Measurements from ENCODE around the gene SND1. TPM values are rescaled to one million over a fixed set of nuclear protein-coding genes. Genes with fewer than 3 reads are reported as not detected.

Gene SND1
- total RNA-seq, 1 donor = 80.2 TPM

GRCh38 chr7:127798769-127799372 is 146.9 kb downstream of the SND1 start:
- Histone ChIP-seq H3K9me3 (ENCODE audit: low read depth, low read length) (no peaks in the 10 kb centered on the region), H3K27me3 (ENCODE audit: insufficient read depth, low read length) (no peaks in the 10 kb centered on the region), H3K4me1 (ENCODE audit: insufficient read depth, low read length) (peaks cover 16% of the 10 kb centered on the region), H3K4me3 (ENCODE audit: low read length) (no peak overlapping the region)

DNA sequence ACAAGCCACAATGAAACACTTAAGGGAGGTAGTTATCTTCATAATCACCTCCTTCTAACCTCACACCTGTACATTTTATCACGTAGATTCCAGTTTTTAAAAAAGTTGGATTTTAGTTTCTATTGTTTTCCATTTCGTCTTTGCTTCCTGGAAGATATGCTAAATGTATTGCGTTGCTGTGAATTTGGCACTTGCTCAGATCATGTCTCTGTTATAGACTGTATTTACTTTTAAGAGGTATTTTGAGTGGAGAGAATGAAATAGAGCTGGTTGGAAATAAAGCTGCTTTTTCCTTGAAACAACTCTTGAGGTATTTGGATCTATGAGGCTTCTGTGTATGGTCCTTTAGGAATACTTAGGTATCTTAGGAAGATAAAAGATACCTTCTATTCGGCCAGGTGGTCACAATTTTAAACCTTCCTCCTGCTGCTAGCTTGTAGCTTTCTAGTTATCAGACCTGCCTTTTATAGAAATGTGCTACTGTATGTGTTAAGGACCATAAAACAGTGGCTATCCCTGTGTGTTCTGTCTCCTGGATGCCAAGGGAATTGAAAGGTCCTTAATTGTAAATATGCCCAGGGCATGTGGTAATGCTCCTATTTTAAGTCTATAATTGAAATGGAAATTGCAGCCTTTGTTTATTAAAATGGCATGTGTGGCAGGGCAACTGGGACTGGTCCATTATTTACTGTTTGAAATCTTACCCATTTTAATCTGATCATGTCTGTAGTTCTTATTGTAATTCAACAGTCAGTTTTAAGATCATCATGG is 147.7 kb downstream of the SND1 start:
- Histone ChIP-seq H3K4me3 (ENCODE audit: low read length) (no peak overlapping the region), H3K4me1 (ENCODE audit: insufficient read depth, low read length) (peaks cover 8% of the 10 kb centered on the region), H3K9me3 (ENCODE audit: low read depth, low read length) (no peaks in the 10 kb centered on the region), H3K27me3 (ENCODE audit: insufficient read depth, low read length) (no peaks in the 10 kb centered on the region)

- Histone ChIP-seq H3K9me3 (ENCODE audit: low read depth, low read length) (no peaks in the 10 kb centered on the region), H3K4me1 (ENCODE audit: insufficient read depth, low read length) (peaks cover 4% of the 10 kb centered on the region), H3K27me3 (ENCODE audit: insufficient read depth, low read length) (no peaks in the 10 kb centered on the region), H3K4me3 (ENCODE audit: low read length) (no peak overlapping the region)
Observed at GRCh38 chr7:127802845-127803244, 150.9 kb downstream of the SND1 start.

DNA sequence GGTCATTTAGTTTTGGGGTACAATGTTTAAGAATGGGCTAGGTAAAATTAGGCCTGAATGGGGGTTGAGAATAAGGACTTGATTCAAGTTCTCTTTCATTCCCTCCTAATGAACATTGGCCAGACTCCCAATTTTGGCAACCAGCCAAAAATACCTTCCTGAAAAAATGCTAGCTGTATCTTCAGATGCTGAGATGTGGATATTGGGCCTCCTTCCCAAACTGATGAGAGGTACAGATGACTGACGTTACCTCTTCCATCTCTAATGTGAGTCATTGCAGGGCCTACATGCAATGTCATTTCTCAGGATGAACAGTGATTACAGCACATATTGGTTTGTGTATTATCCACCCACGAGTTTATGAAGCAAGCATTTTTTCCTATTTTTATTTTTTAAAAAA is 151.6 kb downstream of the SND1 start:
- no peak overlapping the region for H3K4me3 ChIP-seq (ENCODE audit: low read length)
- H3K9me3 ChIP-seq (ENCODE audit: low read depth, low read length) = no peaks in the 10 kb centered on the region
- H3K4me1 ChIP-seq (ENCODE audit: insufficient read depth, low read length) = no peaks in the 10 kb centered on the region
- H3K27me3 ChIP-seq (ENCODE audit: insufficient read depth, low read length) = no peaks in the 10 kb centered on the region

GRCh38 chr7:127807340-127807739 is 155.3 kb downstream of the SND1 start:
- no peaks in the 10 kb centered on the region for H3K27me3 ChIP-seq (ENCODE audit: insufficient read depth, low read length)
- no peak overlapping the region for H3K4me3 ChIP-seq (ENCODE audit: low read length)
- H3K9me3 ChIP-seq (ENCODE audit: low read depth, low read length) = no peaks in the 10 kb centered on the region
- H3K4me1 ChIP-seq (ENCODE audit: insufficient read depth, low read length) = no peaks in the 10 kb centered on the region

GRCh38 chr7:127807829-127808228 is 155.8 kb downstream of the SND1 start:
- no peak overlapping the region for H3K4me3 ChIP-seq (ENCODE audit: low read length)
- no peaks in the 10 kb centered on the region for H3K4me1 ChIP-seq (ENCODE audit: insufficient read depth, low read length)
- no peaks in the 10 kb centered on the region for H3K27me3 ChIP-seq (ENCODE audit: insufficient read depth, low read length)
- no peaks in the 10 kb centered on the region for H3K9me3 ChIP-seq (ENCODE audit: low read depth, low read length)

DNA sequence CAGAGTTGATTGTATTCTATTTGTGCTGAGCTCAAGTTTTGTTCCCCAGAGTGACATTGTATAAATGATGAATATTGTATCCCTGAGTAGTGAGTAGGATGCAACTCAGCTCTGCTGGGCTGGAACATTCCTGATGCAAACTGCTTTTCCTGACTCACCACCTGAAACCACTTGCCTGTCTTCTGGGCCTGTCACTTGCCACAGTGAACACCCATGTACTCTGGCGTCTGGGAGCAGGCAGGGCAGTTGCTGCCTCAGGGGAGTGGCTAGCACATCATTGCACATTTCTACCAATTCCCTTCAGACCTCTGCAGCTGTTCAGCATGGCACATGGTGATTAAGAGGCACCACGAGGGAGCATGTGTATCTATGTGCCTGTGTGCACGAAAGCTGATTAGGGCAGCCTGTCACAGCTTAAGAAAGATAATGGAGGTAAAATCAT is 157.3 kb downstream of the SND1 start:
- Histone ChIP-seq H3K9me3 (ENCODE audit: low read depth, low read length) (no peaks in the 10 kb centered on the region), H3K4me1 (ENCODE audit: insufficient read depth, low read length) (no peaks in the 10 kb centered on the region), H3K27me3 (ENCODE audit: insufficient read depth, low read length) (no peaks in the 10 kb centered on the region), H3K4me3 (ENCODE audit: low read length) (no peak overlapping the region)

DNA sequence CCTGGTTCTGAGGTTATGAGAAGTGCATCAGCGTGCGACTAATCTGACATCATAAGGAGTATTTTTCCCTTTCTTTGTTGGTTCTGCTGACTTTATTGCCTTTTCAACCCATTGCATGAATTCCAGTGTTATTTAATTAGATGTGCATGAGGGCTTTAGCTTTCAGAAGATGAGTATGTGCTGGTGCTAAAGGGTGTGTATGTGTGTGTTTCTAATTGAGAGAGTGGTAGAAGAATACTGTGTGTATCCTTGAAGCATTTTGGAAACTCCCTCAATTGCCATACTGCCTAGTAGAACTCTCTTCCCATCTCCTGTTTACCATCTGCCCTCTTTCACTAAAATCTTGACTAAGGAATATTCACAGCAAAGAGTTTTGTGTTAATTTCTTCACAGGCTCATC is 158.1 kb downstream of the SND1 start:
- Histone ChIP-seq H3K27me3 (ENCODE audit: insufficient read depth, low read length) (no peaks in the 10 kb centered on the region), H3K9me3 (ENCODE audit: low read depth, low read length) (no peaks in the 10 kb centered on the region), H3K4me3 (ENCODE audit: low read length) (no peak overlapping the region), H3K4me1 (ENCODE audit: insufficient read depth, low read length) (no peaks in the 10 kb centered on the region)

DNA sequence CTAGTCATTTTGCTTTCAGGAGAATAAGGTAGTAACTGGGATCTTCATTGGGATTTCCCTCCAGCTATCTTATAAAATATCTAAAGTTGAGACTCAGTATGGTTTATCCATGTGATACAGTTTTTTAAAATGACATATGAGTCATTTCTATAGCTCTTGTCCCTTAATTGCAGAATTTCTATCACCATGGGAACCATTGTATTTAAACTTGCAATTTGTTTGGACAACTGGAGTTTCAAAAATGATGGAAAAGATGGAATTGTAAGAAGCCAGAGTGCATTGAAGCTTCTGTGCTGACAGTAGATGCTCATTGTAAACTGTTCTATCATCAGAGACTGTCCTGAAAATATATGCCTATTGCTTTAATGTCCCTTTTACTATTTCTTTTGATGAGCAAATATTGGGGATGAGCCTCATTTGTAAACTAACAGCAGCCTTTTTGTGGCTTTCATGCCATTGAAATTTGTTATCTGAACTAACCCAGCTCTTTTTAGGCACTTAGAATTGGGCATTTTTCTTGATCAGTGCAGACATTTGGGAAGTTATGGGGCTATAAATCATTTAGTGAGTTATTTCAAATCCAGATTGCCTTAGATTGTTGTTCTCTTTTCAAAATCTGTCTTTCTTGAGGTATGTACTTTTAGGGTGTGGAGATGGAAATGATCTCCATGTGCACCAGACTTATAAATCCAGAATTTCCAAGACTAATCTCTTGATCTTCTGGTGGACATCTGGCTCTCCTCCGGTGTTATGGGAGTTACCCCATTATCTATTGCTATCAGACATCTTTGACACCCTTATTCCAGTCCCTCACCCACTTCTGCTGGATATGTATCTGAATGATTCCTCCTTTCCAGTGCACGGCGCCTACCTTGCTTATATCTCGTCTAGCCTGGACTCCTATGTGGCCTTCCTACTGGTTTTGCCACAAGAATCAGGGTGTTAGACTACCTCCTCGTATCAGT is 159.0 kb downstream of the SND1 start:
- Histone ChIP-seq H3K4me3 (ENCODE audit: low read length) (no peak overlapping the region), H3K4me1 (ENCODE audit: insufficient read depth, low read length) (no peaks in the 10 kb centered on the region), H3K9me3 (ENCODE audit: low read depth, low read length) (no peaks in the 10 kb centered on the region), H3K27me3 (ENCODE audit: insufficient read depth, low read length) (no peaks in the 10 kb centered on the region)

GRCh38 chr7:127812540-127812939 is 160.5 kb downstream of the SND1 start:
- H3K4me3 ChIP-seq (ENCODE audit: low read length) = no peak overlapping the region
- H3K4me1 ChIP-seq (ENCODE audit: insufficient read depth, low read length) = no peaks in the 10 kb centered on the region
- H3K9me3 ChIP-seq (ENCODE audit: low read depth, low read length) = no peaks in the 10 kb centered on the region
- no peaks in the 10 kb centered on the region for H3K27me3 ChIP-seq (ENCODE audit: insufficient read depth, low read length)

DNA sequence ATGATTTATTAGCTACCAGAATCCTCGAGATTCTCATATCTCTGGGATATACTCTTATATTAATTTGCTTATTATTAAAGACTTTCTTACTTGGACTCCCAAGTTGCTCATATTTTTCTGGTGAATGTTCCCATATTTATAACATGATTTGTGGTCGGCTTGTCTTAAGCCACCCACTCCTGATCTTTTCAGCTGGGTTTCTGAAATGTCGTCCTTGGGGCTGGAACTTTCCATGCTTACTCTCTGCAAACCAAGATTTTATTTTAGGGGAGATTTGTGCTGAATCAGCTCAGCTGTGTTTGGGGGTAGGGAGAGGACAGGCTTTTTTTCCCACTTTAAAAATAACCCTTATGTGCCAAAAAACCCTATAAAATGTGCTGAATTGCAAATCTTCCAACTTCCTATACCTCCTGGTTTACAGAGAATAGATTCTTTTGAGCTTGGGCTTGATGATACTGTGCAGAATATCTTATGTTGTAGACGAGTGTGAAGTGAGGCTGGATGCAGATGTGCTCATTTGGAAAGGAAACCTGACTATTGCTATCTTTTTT is 162.1 kb downstream of the SND1 start:
- Histone ChIP-seq H3K4me3 (ENCODE audit: low read length) (no peak overlapping the region), H3K4me1 (ENCODE audit: insufficient read depth, low read length) (no peaks in the 10 kb centered on the region), H3K27me3 (ENCODE audit: insufficient read depth, low read length) (no peaks in the 10 kb centered on the region), H3K9me3 (ENCODE audit: low read depth, low read length) (no peaks in the 10 kb centered on the region)

DNA sequence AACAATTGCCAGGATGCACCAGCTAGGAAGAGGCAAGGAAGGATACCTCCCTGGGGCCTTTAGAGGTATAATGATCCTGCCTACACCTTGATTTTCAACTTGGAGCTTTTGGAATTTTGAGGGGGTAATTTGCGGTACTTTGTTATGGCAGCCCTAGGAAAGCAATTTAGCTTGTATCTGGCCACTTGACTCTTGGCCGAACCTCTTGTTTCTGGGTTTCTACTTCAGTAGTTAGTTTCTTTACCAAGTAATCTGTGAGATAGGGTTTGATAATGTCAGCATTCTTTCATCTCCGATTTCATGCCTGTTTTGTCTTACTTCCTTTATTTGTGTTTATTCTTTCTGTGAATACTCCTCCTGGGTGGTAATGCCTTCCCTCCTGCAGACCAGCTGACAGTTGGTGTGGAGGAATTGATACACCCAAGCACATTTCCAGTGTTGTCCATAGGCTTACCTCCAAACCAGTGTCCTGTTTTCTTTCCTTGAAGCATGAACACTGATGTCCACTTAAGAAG is 163.7 kb downstream of the SND1 start:
- H3K4me3 ChIP-seq (ENCODE audit: low read length) = no peak overlapping the region
- peaks cover 16% of the 10 kb centered on the region for H3K4me1 ChIP-seq (ENCODE audit: insufficient read depth, low read length)
- H3K27me3 ChIP-seq (ENCODE audit: insufficient read depth, low read length) = no peaks in the 10 kb centered on the region
- H3K9me3 ChIP-seq (ENCODE audit: low read depth, low read length) = no peaks in the 10 kb centered on the region

GRCh38 chr7:127816354-127817190 is 164.6 kb downstream of the SND1 start:
- H3K4me1 ChIP-seq (ENCODE audit: insufficient read depth, low read length) = peaks cover 19% of the 10 kb centered on the region
- H3K9me3 ChIP-seq (ENCODE audit: low read depth, low read length) = no peaks in the 10 kb centered on the region
- H3K27me3 ChIP-seq (ENCODE audit: insufficient read depth, low read length) = no peaks in the 10 kb centered on the region
- no peak overlapping the region for H3K4me3 ChIP-seq (ENCODE audit: low read length)

- Histone ChIP-seq H3K4me1 (ENCODE audit: insufficient read depth, low read length) (peaks cover 19% of the 10 kb centered on the region), H3K9me3 (ENCODE audit: low read depth, low read length) (no peaks in the 10 kb centered on the region), H3K4me3 (ENCODE audit: low read length) (no peak overlapping the region), H3K27me3 (ENCODE audit: insufficient read depth, low read length) (no peaks in the 10 kb centered on the region)
Observed at GRCh38 chr7:127817466-127817865, 165.5 kb downstream of the SND1 start.
